CD14-positive monocyte (primary cell): ENCODE data around the gene LRCH1. TPM values are rescaled to one million over a fixed set of nuclear protein-coding genes. Genes with fewer than 3 reads are reported as not detected.

ENCODE experiments used
- DNase-seq, 3 donors: peaks; one replicate each; pipeline ENCODE4 v3.0.0-alpha.2; 2011 to 2022
- H2AFZ ChIP-seq: 2 replicates; pipeline ENCODE4 v1.6.0; 2012; ENCODE audit warnings: mild to moderate bottlenecking, low read depth, low read length, inconsistent platforms; ENCODE audit not compliant: insufficient read depth, poor library complexity, severe bottlenecking
- H3K27ac ChIP-seq, 2 donors: 1 replicate in 1 of 2; 2 replicates in 1 of 2; pipeline ENCODE4 v1.5.1; 2012 to 2013; ENCODE audit warnings: low read length in 2 of 2, control low read depth in 1 of 2, inconsistent platforms in 1 of 2, low read depth in 1 of 2, mild to moderate bottlenecking in 1 of 2
- H3K27me3 ChIP-seq, 2 donors: one replicate each; pipeline versions ENCODE4 v1.6.0 to v1.6.1; 2011 to 2013; ENCODE audit warnings: low read length in 2 of 2; ENCODE audit not compliant: control insufficient read depth in 2 of 2, insufficient read depth in 2 of 2
- H3K36me3 ChIP-seq, 2 donors: replicated peaks in 1 of 2; 1 replicate in 1 of 2; 2 replicates in 1 of 2; pipeline versions ENCODE4 v1.5.1 to v1.6.1; 2012 to 2013; ENCODE audit warnings: low read length in 2 of 2, control low read depth in 1 of 2, inconsistent platforms in 1 of 2, mild to moderate bottlenecking in 1 of 2; ENCODE audit not compliant: insufficient read depth in 2 of 2, control insufficient read depth in 1 of 2
- H3K4me1 ChIP-seq, 2 donors: 1 replicate in 1 of 2; 2 replicates in 1 of 2; pipeline versions ENCODE4 v1.5.1 to v1.6.1; 2012 to 2013; ENCODE audit warnings: low read length in 2 of 2, control low read depth in 1 of 2, inconsistent platforms in 1 of 2, mild to moderate bottlenecking in 1 of 2, moderate library complexity in 1 of 2; ENCODE audit not compliant: insufficient read depth in 2 of 2, control insufficient read depth in 1 of 2
- H3K4me2 ChIP-seq: replicated peaks from 2 replicates; pipeline ENCODE3; 2012; ENCODE audit warnings: low read length, moderate library complexity, mild to moderate bottlenecking; ENCODE audit not compliant: poor library complexity, severe bottlenecking; ENCODE audit errors: extremely low read depth
- H3K4me3 ChIP-seq, 3 experiments: fragments of 200-600 bp in 1 of 3; sonication (generic) in 1 of 3; replicated peaks in 1 of 3; 1 replicate in 2 of 3; 2 replicates in 1 of 3; pipeline ENCODE4 v1.5.1; 2011 to 2013; ENCODE audit warnings: low read length in 3 of 3, mild to moderate bottlenecking in 3 of 3, control low read depth in 2 of 3, low read depth in 2 of 3, inconsistent platforms in 1 of 3, moderate library complexity in 1 of 3
- H3K79me2 ChIP-seq: 2 replicates; pipeline ENCODE4 v1.6.0; 2012; ENCODE audit warnings: mild to moderate bottlenecking, control low read depth, inconsistent platforms, low read length, moderate library complexity; ENCODE audit not compliant: insufficient read depth
- H3K9ac ChIP-seq: 2 replicates; pipeline ENCODE4 v1.6.0; 2017; ENCODE audit warnings: low read length, mild to moderate bottlenecking; ENCODE audit not compliant: insufficient read depth, poor library complexity, severe bottlenecking
- H3K9me3 ChIP-seq, 2 donors: replicated peaks in 1 of 2; 1 replicate in 1 of 2; 2 replicates in 1 of 2; pipeline versions ENCODE4 v1.5.1 to v1.6.1; 2012 to 2013; ENCODE audit warnings: low read length in 2 of 2, control low read depth in 1 of 2; ENCODE audit not compliant: control insufficient read depth in 1 of 2, insufficient read depth in 1 of 2
- H4K20me1 ChIP-seq: 2 replicates; pipeline ENCODE4 v1.6.0; 2012; ENCODE audit warnings: mild to moderate bottlenecking, low read length, control low read depth, moderate library complexity; ENCODE audit not compliant: insufficient read depth
- H3K27ac Mint-ChIP-seq, 7 donors: one replicate each; pipeline ENCODE4 v1.8.0; 2020; ENCODE audit warnings: mild to moderate bottlenecking in 7 of 7, mixed read lengths in 7 of 7, moderate library complexity in 6 of 7, inconsistent platforms in 2 of 7
- H3K27me3 Mint-ChIP-seq, 3 donors: one replicate each; pipeline ENCODE4 v1.8.0; 2021 to 2022; ENCODE audit warnings: low read depth in 3 of 3, mild to moderate bottlenecking in 3 of 3, mixed read lengths in 3 of 3, moderate library complexity in 3 of 3, inconsistent platforms in 1 of 3
- H3K36me3 Mint-ChIP-seq, 2 donors: one replicate each; pipeline ENCODE4 v1.8.0; 2020; ENCODE audit warnings: mixed read lengths in 2 of 2, inconsistent platforms in 1 of 2, mild to moderate bottlenecking in 1 of 2
- H3K4me1 Mint-ChIP-seq: one replicate; pipeline ENCODE4 v1.8.0; 2020; ENCODE audit warnings: mild to moderate bottlenecking, mixed read lengths
- H3K4me3 Mint-ChIP-seq, 2 donors: one replicate each; pipeline ENCODE4 v1.8.0; 2020; ENCODE audit warnings: mild to moderate bottlenecking in 2 of 2, mixed read lengths in 2 of 2, moderate library complexity in 1 of 2
- H3K9me3 Mint-ChIP-seq, 7 donors: one replicate each; pipeline ENCODE4 v1.8.0; 2020 to 2022; ENCODE audit warnings: mixed read lengths in 7 of 7, mild to moderate bottlenecking in 6 of 7, moderate library complexity in 6 of 7, inconsistent platforms in 2 of 7
- WGBS: methylation state at CpG from one replicate; pipeline ENCODE4 v1.1.5; 2013; ENCODE audit warnings: missing lambda C conversion rate; ENCODE audit not compliant: insufficient coverage; 5-methylcytosine and 5-hydroxymethylcytosine counted together
- intact Hi-C, 2 donors: fragments of 100-400 bp; cut with micrococcal nuclease; formaldehyde crosslinking; loops; one replicate each; pipeline versions ENCODE4 v1.15.0 to v1.15.1; 2023
- polyA plus RNA-seq, 3 donors: library from polyadenylated mRNA; depleted of rRNA in 1 of 3; unstranded in 2 of 3; stranded (reverse) in 1 of 3; fragments of 300-500 nt in 2 of 3; fragments of >200 nt in 1 of 3; fragmentation: Illumina TruSeq in 2 of 3; gene quantifications; 1 replicate in 2 of 3; 2 replicates in 1 of 3; pipeline ENCODE4 v1.2.3, GENCODE V29; 2012 to 2021
- TF ChIP-seq, protein P1 (sequence below): fragments of 200-600 bp; IDR thresholded peaks from one replicate; pipeline ENCODE4 v1.8.0; 2022; ENCODE audit warnings: antibody characterized with exemption, mild to moderate bottlenecking

The LRCH1 gene
- polyA plus RNA-seq, 3 donors, result 0.88 to 7.1 (median 2.1) TPM

DNA sequence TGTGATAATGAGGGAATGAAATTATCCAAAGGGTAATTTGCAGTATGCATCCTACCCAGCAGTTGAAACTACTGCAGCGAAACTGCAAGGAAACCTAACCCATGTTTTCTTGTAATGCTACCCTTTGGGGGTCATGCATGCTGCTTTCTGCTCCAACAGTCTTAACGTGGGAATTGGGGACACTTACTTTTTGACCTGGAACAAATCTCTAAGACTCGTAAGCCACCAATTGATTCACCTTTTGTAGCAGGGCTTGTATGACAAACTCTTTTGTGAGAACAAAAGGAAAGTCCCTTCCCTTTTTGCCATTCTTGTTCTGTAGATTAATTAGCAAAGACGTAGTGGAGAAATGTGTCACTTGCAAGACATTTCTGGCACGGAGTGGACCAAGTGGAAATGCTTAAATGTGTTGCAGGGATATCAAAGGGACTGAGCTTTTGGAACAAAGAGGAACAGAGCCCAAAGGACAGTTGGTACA is 27.4 kb downstream of the LRCH1 start:
- DNase-seq, result no peak
- Histone ChIP-seq H3K36me3 (no peaks in the 10 kb centered on the region), H3K4me3 (no peak overlapping the region), H3K9ac (no peak overlapping the region), H3K27me3 (no peaks in the 10 kb centered on the region), H3K27ac (no peak overlapping the region), H3K4me2 (no peak overlapping the region), H4K20me1 (peaks cover 86% of the 10 kb centered on the region), H3K9me3 (no peaks in the 10 kb centered on the region), H3K4me1 (peaks cover 13 to 26% of the 10 kb centered on the region in 2 donors), H3K79me2 (peaks cover 48% of the 10 kb centered on the region), H2AFZ (no peak overlapping the region)
- Mint-ChIP-seq H3K9me3 (no peaks in the 10 kb centered on the region), H3K27me3 (peaks cover 0 to 2% (median 1%) of the 10 kb centered on the region in 3 donors), H3K36me3 (peaks cover 3 to 10% of the 10 kb centered on the region in 2 donors), H3K4me1 (peaks cover 50% of the 10 kb centered on the region), H3K4me3 (no peak overlapping the region), H3K27ac (no peak overlapping the region)
- TF ChIP-seq, protein P1, sequence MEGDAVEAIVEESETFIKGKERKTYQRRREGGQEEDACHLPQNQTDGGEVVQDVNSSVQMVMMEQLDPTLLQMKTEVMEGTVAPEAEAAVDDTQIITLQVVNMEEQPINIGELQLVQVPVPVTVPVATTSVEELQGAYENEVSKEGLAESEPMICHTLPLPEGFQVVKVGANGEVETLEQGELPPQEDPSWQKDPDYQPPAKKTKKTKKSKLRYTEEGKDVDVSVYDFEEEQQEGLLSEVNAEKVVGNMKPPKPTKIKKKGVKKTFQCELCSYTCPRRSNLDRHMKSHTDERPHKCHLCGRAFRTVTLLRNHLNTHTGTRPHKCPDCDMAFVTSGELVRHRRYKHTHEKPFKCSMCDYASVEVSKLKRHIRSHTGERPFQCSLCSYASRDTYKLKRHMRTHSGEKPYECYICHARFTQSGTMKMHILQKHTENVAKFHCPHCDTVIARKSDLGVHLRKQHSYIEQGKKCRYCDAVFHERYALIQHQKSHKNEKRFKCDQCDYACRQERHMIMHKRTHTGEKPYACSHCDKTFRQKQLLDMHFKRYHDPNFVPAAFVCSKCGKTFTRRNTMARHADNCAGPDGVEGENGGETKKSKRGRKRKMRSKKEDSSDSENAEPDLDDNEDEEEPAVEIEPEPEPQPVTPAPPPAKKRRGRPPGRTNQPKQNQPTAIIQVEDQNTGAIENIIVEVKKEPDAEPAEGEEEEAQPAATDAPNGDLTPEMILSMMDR, result no peak
- WGBS, result 100% methylated on average over 1 of the region's 5 CpGs
- intact Hi-C loops, result no loop called here

DNA sequence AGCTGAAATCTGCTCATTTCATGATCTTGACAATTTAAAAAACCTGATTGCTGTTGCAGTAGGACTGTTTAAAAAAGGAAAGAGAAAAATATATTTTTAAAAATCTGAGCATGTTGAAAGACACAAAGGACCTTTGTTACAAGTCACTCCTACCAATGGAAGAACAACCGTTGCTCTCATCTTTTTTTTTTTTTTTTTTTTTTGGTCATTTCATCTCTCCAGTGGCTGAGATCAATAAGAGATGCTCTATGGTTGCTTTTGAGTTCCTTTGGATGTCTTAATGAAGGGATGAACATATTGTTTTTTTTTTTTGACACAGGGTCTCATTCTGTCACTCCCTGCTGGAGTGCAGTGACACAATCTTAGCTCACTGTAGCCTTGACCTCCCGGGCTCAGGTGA is 29.2 kb downstream of the LRCH1 start:
- H3K9me3 Mint-ChIP-seq, result no peaks in the 10 kb centered on the region
- intact Hi-C loops, result no loop called here
- TF ChIP-seq, protein P1, result no peak
- DNase-seq, result no peak
- peaks cover 0 to 2% (median 1%) of the 10 kb centered on the region in 3 donors for H3K27me3 Mint-ChIP-seq
- H3K4me2 ChIP-seq, result no peak overlapping the region
- no peak overlapping the region for H3K9ac ChIP-seq
- H3K27ac Mint-ChIP-seq, result no peak overlapping the region
- H4K20me1 ChIP-seq, result peaks cover 86% of the 10 kb centered on the region
- no peak overlapping the region for H3K4me3 ChIP-seq
- no peak overlapping the region for H3K27ac ChIP-seq
- H3K36me3 ChIP-seq, result no peaks in the 10 kb centered on the region
- H3K4me3 Mint-ChIP-seq, result no peak overlapping the region
- peaks cover 55% of the 10 kb centered on the region for H3K4me1 Mint-ChIP-seq
- H3K36me3 Mint-ChIP-seq, result peaks cover 3 to 6% of the 10 kb centered on the region in 2 donors
- peaks cover 19 to 33% of the 10 kb centered on the region in 2 donors for H3K4me1 ChIP-seq
- H3K79me2 ChIP-seq, result peaks cover 53% of the 10 kb centered on the region
- no CpG with 5 or more reads among the region's 2 CpGs for WGBS
- no peaks in the 10 kb centered on the region for H3K9me3 ChIP-seq
- H2AFZ ChIP-seq, result no peak overlapping the region
- H3K27me3 ChIP-seq, result no peaks in the 10 kb centered on the region
